ENCODE results near the gene KIF3A.
A peak's percentile ranks its signal among the peaks of the same experiment; 100 is the strongest.

The KIF3A gene

GRCh38 chr5:132736853-132737833, at the start of gene KIF3A:
Gene KIF3A (minus strand): TSS chr5:132737546. CDS start chr5:132737419, 127 bp downstream.
- POLR2A ChIA-PET: interaction anchor here (0.6 to 2.0 kb wide), 26 partner anchors 9 to 443 kb away, joined by 3 to 12 read pairs (median 4); partner anchors contain the start of genes CCNI2, GDF9, SLC22A4 and UQCRQ
- Histone ChIP-seq H3K36me3 (ENCODE audit: control insufficient read depth in 2 of 2, insufficient read depth in 1 of 2, low read length in 2 of 2) (peaks cover 9 to 15% of the 10 kb centered on the region in 2 experiments), H3K4me3 (ENCODE audit: low read depth, low read length) (peak within 1 kb of the TSS; percentile 76), H3K9me3 (ENCODE audit: control insufficient read depth, insufficient read depth, low read depth, low read length) (no peaks in the 10 kb centered on the region), H3K27ac (ENCODE audit: extremely low read depth, low read depth, low read length) (peak within 1 kb of the TSS; percentile 53; the same call in 1 of the 2 replicates), H3K4me1 (ENCODE audit: control insufficient read depth, insufficient read depth, low read length) (no peaks in the 10 kb centered on the region; the same call in 1 of the 2 replicates)
- CTCF ChIA-PET: interaction anchor here (0.6 to 1.4 kb wide), 6 partner anchors 9 to 279 kb away, joined by 3 to 4 read pairs (median 3); no protein-coding TSS in a partner anchor
- TF ChIP-seq ZNF521 (tag by site-specific recombination; IDR thresholded peaks at IDR 0.05) (no peak), ZNF211 (tag by site-specific recombination; IDR thresholded peaks at IDR 0.05; ENCODE audit: low read depth) (no peak), ZNF37A (tag by site-specific recombination; IDR thresholded peaks at IDR 0.05) (no peak), AEBP2 (tag by site-specific recombination; IDR thresholded peaks at IDR 0.05; ENCODE audit: borderline replicate concordance) (no peak), ZNF239 (tag by site-specific recombination; IDR thresholded peaks at IDR 0.05) (no peak), ZBTB44 (tag by site-specific recombination; IDR thresholded peaks at IDR 0.05) (no peak), GLI2 (tag by site-specific recombination; IDR thresholded peaks at IDR 0.05; ENCODE audit: borderline replicate concordance, low read depth) (no peak), ZNF513 (tag by site-specific recombination; IDR thresholded peaks at IDR 0.05) (no peak), ZNF121 (tag by site-specific recombination; IDR thresholded peaks at IDR 0.05) (no peak), ZBTB20 (tag by site-specific recombination; IDR thresholded peaks at IDR 0.05) (peak; percentile 59; the same call in 1 of the 2 replicates), ZBTB6 (tag by site-specific recombination; IDR thresholded peaks at IDR 0.05) (no peak), ZNF830 (tag by site-specific recombination; IDR thresholded peaks at IDR 0.05; ENCODE audit: low read depth) (no peak), ZNF792 (tag by site-specific recombination; IDR thresholded peaks at IDR 0.05) (no peak), SCRT2 (tag by site-specific recombination; IDR thresholded peaks at IDR 0.05) (no peak), ZBTB8A (tag by site-specific recombination; IDR thresholded peaks at IDR 0.05) (peak; percentile 91), ZBTB10 (tag by site-specific recombination; IDR thresholded peaks at IDR 0.05) (no peak), ZNF335 (tag by site-specific recombination; conservative IDR thresholded peaks at IDR 0.05) (peak; percentile 79), ZNF140 (tag by site-specific recombination; IDR thresholded peaks at IDR 0.05) (no peak), ZNF26 (tag by site-specific recombination; IDR thresholded peaks at IDR 0.05) (no peak), ZNF398 (tag by site-specific recombination; IDR thresholded peaks at IDR 0.05) (no peak), SP7 (tag by site-specific recombination; IDR thresholded peaks at IDR 0.05) (peak; percentile 45; the same call in 1 of the 2 replicates), ZNF600 (tag by site-specific recombination; IDR thresholded peaks at IDR 0.05) (peak; percentile 68), ZNF132 (tag by site-specific recombination; IDR thresholded peaks at IDR 0.05; ENCODE audit: borderline replicate concordance) (no peak), ZNF791 (tag by site-specific recombination; IDR thresholded peaks at IDR 0.05) (no peak; the same call in 1 of the 2 replicates)

Data from HEK293 (cell line).